Spleen (tissue), 7 donors: ENCODE results near the gene C1orf141.

Experiments
- CTCF ChIP-seq, 11 experiments: fragments of 200-600 bp in 7 of 11; fragments of 450-650 bp in 4 of 11; sonication (generic) in 4 of 11; IDR thresholded peaks in 8 of 11; conservative IDR thresholded peaks in 3 of 11; 1 replicate in 7 of 11; 2 replicates in 4 of 11; pipeline versions ENCODE4 v1.4.0 to v1.8.0; 2016 to 2021; ENCODE audit warnings: antibody characterized with exemption in 11 of 11, inconsistent platforms in 4 of 11, mild to moderate bottlenecking in 1 of 11
- POLR2A ChIP-seq, 3 donors: fragments of 450-650 bp; IDR thresholded peaks; one replicate each; pipeline ENCODE4 v1.5.1; 2017; ENCODE audit warnings: antibody characterized with exemption in 3 of 3, mild to moderate bottlenecking in 1 of 3
- POLR2AphosphoS5 ChIP-seq, 3 donors: sonication (generic); formaldehyde crosslinking; IDR thresholded peaks; one replicate each; pipeline ENCODE4 v1.5.1; 2017; ENCODE audit warnings: antibody characterized with exemption in 3 of 3
- donor health status: DM: no; HTN: no; CAD: no; lungs with moderate emphysema.
- donor health status: DM: no; HTN: no; CAD: no.
- donor health status: DM: no; HTN: no; CAD: no.

DNA sequence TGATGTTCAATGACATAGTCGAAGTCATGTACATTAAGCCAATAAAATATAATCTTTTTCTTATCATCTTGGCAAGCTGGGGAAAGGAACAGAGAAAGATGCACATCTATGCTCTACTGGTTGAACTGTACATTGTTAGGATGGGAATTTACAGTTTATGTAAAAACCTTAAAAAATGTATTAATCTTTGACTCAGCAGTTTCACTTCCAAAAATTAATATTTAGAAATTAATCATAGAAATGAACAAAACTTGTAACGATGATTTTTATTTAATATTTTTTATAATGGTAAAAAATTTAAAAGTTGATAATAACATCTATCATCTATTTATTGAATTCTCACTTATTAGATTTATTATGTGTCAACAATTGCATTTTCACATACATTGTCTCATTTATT is 5.7 kb upstream of the C1orf141 start:
- TF ChIP-seq POLR2AphosphoS5 (IDR thresholded peaks at IDR 0.05) (no peak), POLR2A (IDR thresholded peaks at IDR 0.05) (no peak), CTCF (IDR thresholded peaks at IDR 0.05 in 8 of 11, conservative IDR thresholded peaks at IDR 0.05 in 3 of 11) (no peak)
